Breast epithelium (tissue), 4 donors: Measurements from ENCODE around the gene CBFA2T3. TPM values are rescaled to one million over a fixed set of nuclear protein-coding genes. Genes with fewer than 3 reads are reported as not detected.

ENCODE experiments used
- DNase-seq, 2 donors: peaks; one replicate each; pipeline ENCODE4 v3.0.0-alpha.2; 2019; ENCODE audit warnings: low spot score in 2 of 2
- H3K27ac ChIP-seq, 2 donors: fragments of 200-600 bp; sonication (generic) in 1 of 2; one replicate each; pipeline ENCODE4 v1.5.1; 2016 to 2019; ENCODE audit warnings: mild to moderate bottlenecking in 1 of 2
- H3K27me3 ChIP-seq, 2 donors: fragments of 200-600 bp; sonication (generic) in 1 of 2; one replicate each; pipeline versions ENCODE4 v1.5.1 to v1.6.0; 2017 to 2019; ENCODE audit warnings: control low read depth in 1 of 2, mild to moderate bottlenecking in 1 of 2
- H3K36me3 ChIP-seq: fragments of 200-600 bp; one replicate; pipeline ENCODE4 v1.5.1; 2019
- H3K4me1 ChIP-seq, 2 donors: fragments of 200-600 bp; sonication (generic); one replicate each; pipeline ENCODE4 v1.5.1; 2016 to 2019; ENCODE audit warnings: control low read depth in 1 of 2
- H3K4me3 ChIP-seq, 3 donors: fragments of 200-600 bp; sonication (generic); 1 replicate in 2 of 3; 2 replicates in 1 of 3; pipeline ENCODE4 v1.5.1; 2016 to 2019; ENCODE audit warnings: mild to moderate bottlenecking in 3 of 3, moderate library complexity in 2 of 3
- H3K9me3 ChIP-seq, 2 donors: fragments of 200-600 bp; sonication (generic) in 1 of 2; one replicate each; pipeline ENCODE4 v1.5.1; 2016 to 2019; ENCODE audit warnings: control low read depth in 1 of 2
- POLR2A ChIP-seq: fragments of 450-650 bp; IDR thresholded peaks from one replicate; pipeline ENCODE4 v1.6.1; 2016; ENCODE audit warnings: antibody characterized with exemption, mild to moderate bottlenecking, moderate library complexity
- POLR2AphosphoS5 ChIP-seq, 3 donors: sonication (generic); formaldehyde crosslinking; IDR thresholded peaks; one replicate each; pipeline ENCODE4 v1.6.1; 2017; ENCODE audit warnings: antibody characterized with exemption in 3 of 3
- intact Hi-C: fragments of 100-400 bp; cut with DNase I; formaldehyde crosslinking; loops from one replicate; pipeline ENCODE4 v1.15.1; 2023; ENCODE audit warnings: low total_unique reads
- total RNA-seq, 3 donors: library from RNA; depleted of rRNA; stranded (reverse); fragments of >200 nt; gene quantifications; one replicate each; pipeline ENCODE4 v1.1.0, GENCODE V29; 2016
- TF ChIP-seq, protein P1 (sequence below), 3 donors: fragments of 450-650 bp; IDR thresholded peaks; one replicate each; pipeline ENCODE4 v1.5.1; 2016 to 2017; ENCODE audit warnings: antibody characterized with exemption in 3 of 3, mild to moderate bottlenecking in 3 of 3, moderate library complexity in 3 of 3

The CBFA2T3 gene
- total RNA-seq, 3 donors from 2014 or later: 0.64 to 2.3 (median 0.88) TPM

- Histone ChIP-seq H3K4me3 (no peak overlapping the region), H3K36me3 (no peaks in the 10 kb centered on the region), H3K9me3 (no peaks in the 10 kb centered on the region), H3K4me1 (no peaks in the 10 kb centered on the region), H3K27ac (no peak overlapping the region), H3K27me3 (peaks cover 0 to 11% of the 10 kb centered on the region in 2 donors)
- TF ChIP-seq POLR2AphosphoS5 (IDR thresholded peaks at IDR 0.05): no peak
- no peak for TF ChIP-seq POLR2A
- TF ChIP-seq, protein P1, sequence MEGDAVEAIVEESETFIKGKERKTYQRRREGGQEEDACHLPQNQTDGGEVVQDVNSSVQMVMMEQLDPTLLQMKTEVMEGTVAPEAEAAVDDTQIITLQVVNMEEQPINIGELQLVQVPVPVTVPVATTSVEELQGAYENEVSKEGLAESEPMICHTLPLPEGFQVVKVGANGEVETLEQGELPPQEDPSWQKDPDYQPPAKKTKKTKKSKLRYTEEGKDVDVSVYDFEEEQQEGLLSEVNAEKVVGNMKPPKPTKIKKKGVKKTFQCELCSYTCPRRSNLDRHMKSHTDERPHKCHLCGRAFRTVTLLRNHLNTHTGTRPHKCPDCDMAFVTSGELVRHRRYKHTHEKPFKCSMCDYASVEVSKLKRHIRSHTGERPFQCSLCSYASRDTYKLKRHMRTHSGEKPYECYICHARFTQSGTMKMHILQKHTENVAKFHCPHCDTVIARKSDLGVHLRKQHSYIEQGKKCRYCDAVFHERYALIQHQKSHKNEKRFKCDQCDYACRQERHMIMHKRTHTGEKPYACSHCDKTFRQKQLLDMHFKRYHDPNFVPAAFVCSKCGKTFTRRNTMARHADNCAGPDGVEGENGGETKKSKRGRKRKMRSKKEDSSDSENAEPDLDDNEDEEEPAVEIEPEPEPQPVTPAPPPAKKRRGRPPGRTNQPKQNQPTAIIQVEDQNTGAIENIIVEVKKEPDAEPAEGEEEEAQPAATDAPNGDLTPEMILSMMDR (IDR thresholded peaks at IDR 0.05): no peak
- no peak for DNase-seq
- intact Hi-C loops: no loop called here
Observed at GRCh38 chr16:88868974-88869672, 107.9 kb downstream of the CBFA2T3 start.

GRCh38 chr16:88867581-88868246 is 109.3 kb downstream of the CBFA2T3 start:
- Histone ChIP-seq H3K4me1 (no peaks in the 10 kb centered on the region), H3K27ac (no peak overlapping the region), H3K4me3 (no peak overlapping the region), H3K27me3 (peaks cover 0 to 11% of the 10 kb centered on the region in 2 donors), H3K36me3 (no peaks in the 10 kb centered on the region), H3K9me3 (no peaks in the 10 kb centered on the region)
- intact Hi-C loops: no loop called here
- TF ChIP-seq POLR2AphosphoS5 (IDR thresholded peaks at IDR 0.05) (no peak), POLR2A (no peak)
- TF ChIP-seq, protein P1 (IDR thresholded peaks at IDR 0.05): no peak
- no peak for DNase-seq

GRCh38 chr16:88866151-88866920 is 110.7 kb downstream of the CBFA2T3 start, which contains the start of gene PABPN1L:
TSS of gene PABPN1L (minus strand) at chr16:88866660. CDS start at chr16:88866606, 54 bp downstream.
- intact Hi-C loops: no loop called here
- H3K36me3 ChIP-seq: no peaks in the 10 kb centered on the region
- H3K27me3 ChIP-seq: peaks cover 0 to 5% of the 10 kb centered on the region in 2 donors
- no peak for DNase-seq
- no peaks in the 10 kb centered on the region for H3K9me3 ChIP-seq
- TF ChIP-seq POLR2AphosphoS5 (IDR thresholded peaks at IDR 0.05) (no peak), POLR2A (no peak)
- TF ChIP-seq, protein P1 (IDR thresholded peaks at IDR 0.05): no peak
- no peak within 1 kb of the TSS for H3K4me3 ChIP-seq
- H3K27ac ChIP-seq: no peak within 1 kb of the TSS
- H3K4me1 ChIP-seq: no peaks in the 10 kb centered on the region

DNA sequence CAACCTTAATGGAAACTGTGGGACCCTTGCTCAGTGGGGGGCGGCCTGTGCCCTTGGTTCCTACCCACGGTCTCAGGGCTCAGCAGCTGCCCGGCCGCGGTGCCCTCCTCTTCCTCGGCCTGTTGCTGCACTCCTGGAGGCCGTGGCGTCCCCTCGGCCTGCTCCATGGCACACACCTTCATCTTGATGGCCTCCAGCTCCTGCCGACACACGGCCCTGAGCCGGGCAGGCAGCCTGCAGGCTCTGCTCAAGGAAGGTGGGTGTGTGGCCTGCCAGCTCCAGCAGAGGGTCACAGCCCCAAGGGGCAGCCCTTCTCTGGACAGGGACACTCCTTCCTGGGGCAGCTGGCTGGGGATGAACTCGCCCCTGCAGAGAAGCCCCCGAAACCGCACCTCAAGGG is 111.3 kb downstream of the CBFA2T3 start:
- no peaks in the 10 kb centered on the region for H3K9me3 ChIP-seq
- H3K36me3 ChIP-seq: no peaks in the 10 kb centered on the region
- H3K27me3 ChIP-seq: peaks cover 0 to 5% of the 10 kb centered on the region in 2 donors
- DNase-seq: no peak
- intact Hi-C loops: no loop called here
- H3K4me1 ChIP-seq: no peaks in the 10 kb centered on the region
- H3K4me3 ChIP-seq: no peak overlapping the region
- TF ChIP-seq, protein P1 (IDR thresholded peaks at IDR 0.05): no peak
- TF ChIP-seq POLR2AphosphoS5 (IDR thresholded peaks at IDR 0.05): no peak
- TF ChIP-seq POLR2A: no peak
- no peak overlapping the region for H3K27ac ChIP-seq
